NCI-H2227 (cell line): ENCODE results near the gene ROMO1.
A peak's percentile ranks its signal among the peaks of the same experiment; 100 is the strongest.

Experiments used
- DNase-seq: peaks from one replicate; lab custom pipeline; 2025; ENCODE audit not compliant: unreplicated experiment; lab: John Stamatoyannopoulos, UW

Gene ROMO1

DNA sequence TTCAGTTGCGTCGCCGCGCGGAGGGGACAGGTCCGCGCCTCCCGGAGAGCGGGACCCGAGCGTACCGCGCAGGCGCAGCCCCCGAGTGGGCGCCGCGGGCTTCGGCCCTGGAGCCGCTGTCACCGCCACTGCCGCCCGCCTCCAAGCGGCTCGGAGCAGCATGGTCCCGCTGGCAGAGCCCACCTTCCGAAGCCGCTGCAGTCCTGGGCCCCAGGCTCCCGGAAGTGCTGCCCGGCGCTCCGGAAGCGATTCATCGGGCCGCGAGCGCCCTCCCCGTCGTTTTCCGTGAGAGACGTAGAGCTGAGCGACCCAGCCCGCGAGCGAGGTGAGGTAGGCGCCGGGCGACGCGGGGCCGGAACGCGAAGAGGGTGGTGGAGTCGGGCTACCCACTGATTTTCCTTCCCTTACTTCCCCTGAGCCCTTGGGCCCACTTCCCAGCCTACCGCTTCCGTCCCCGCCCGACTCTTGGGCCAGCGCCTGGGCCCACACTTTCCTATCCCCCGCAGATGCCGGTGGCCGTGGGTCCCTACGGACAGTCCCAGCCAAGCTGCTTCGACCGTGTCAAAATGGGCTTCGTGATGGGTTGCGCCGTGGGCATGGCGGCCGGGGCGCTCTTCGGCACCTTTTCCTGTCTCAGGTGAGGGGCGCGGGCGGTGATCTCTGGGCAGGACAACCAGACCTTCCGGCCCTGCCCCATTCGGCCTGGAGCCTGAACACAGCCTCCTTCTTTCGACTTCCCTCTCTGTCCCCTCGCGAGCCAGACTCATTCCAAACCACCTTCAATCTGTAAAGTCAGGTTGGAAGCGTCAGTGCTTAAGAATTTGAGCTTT, at the start of gene ROMO1, which contains the start of gene NFS1:
Gene ROMO1 (plus strand): TSS at position 279 of the 830 bp plus-strand sequence. CDS start 228 bp downstream, at position 507.
Gene NFS1 (minus strand): TSS at position 226 of the 830 bp plus-strand sequence. CDS start 64 bp downstream, at position 162.
- DNase-seq = peak; percentile 95

DNA sequence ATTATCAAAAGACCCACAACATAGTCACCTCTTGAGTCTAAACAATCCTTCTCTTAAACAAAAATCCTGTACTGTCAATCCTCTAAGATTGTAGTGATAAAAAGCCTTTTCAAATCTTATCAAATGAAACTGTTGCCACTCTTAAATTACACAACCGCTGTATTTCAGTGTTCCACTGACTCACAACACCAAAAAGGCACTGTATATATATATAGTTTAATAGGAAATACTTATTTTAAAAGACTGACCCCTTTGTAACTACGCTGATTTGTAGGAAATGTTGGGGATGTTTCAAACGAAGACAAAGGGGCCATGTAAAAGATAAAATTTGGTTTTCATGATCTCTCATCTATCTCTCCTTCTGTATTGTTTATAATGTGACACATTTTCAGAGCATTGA, 48.6 kb upstream of the ROMO1 start:
- DNase-seq = no peak

DNA sequence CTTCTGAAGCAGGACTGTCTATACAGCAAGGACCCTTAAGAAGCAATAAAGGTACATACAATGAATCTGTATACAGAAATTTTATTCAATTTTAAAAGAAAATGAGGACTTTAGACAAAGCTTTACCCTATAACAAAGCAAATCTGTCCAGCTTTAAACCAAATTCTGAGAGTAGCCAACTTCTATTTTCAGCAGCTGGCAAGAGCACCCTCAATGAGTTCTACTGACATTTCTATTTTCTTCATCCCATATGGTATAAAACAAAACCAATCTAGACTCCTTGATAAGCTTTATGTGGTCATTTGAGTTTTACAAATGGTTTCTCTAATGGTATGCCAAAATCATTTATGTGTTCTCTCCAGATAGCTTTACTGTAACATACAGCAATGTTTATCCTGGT, 47.2 kb upstream of the ROMO1 start:
- no peak for DNase-seq

DNA sequence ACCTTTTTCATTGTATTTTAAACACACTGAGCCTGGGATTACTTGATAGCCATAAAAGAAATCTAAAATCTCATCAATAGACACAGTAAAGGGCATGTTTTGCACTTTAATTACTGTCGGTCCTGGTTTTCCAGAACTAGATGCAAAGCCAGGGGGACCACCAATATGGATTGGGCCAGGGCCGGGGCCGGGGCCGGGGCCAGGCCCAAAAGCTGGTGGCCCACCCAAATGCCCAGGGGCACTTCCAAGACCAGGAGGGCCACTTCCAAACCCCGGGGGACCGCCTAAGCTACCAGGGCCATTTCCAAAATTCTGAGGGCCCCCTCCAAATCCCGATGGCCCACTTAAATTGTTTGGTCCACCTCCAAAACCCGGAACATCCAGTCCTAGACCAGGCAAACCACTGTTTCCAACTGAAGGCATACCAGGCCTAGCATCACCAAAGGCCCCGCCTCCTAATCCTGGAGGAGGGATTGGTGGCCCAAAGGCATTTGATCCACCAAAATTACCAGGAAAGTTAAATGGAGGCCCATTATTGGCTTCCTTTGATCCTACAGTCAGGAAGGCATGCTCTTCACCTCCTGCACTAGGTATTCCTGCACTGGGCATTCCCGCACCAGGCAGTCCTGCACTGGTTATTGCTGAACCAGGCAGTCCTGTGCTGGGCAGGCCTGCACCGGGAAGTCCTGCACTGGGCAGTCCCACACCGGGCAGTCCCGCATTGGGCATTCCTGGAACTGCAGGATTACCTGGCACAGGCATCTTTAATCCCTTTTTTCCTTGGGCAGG, 46.4 kb upstream of the ROMO1 start:
- DNase-seq = no peak

DNA sequence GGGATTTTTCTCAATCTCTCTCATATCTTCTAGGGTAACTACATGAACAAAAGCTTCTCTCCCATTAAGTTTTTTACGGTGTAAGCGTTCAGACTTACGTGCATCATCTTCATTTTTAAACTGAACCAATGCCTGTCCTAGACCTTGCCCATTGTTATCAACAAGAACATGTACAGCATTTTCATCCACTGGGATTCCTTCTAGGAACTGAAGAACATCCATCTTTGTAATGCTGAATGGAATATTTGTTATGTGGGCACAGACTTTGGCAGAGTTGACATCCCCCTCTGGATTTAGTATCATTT, 45.8 kb upstream of the ROMO1 start:
- no peak for DNase-seq

DNA sequence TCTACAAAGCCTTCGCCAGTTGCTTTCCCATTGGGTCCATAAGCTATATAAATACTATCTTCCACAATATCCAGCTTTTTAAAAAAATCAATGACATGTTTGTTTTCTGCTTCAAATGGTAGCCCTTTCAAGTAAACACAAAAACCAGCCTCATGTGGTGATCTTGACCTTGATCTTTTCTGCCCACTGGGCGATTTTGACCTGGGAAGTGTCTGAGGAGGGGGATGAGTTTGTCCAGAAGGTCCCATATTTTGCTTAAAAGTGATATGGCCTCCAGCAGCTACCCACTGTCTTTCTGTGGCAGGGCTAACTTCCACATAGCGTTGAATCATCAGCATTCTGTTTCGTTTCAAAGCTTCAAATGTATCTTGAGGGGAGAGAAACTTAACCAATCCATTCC, 45.3 kb upstream of the ROMO1 start:
- no peak for DNase-seq

DNA sequence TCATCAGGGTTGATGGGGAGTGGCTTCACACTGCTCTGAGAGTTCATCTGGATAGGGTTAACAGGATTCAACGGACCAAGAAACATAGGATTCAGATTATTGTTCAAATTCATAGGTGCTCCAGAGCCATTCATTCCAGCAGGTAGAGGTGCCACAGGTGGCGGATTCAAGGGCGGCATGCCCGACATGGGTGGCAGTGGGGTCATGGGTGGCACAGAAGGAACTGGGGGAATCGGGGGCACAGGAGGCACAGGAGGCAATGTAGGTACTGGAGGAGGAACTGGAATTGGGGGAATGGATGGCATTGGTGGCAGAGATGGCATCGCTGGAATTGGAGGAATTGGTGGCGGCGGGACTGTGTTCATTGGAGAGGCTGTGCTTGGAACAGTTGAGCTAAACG, 44.8 kb upstream of the ROMO1 start:
- DNase-seq = no peak

DNA sequence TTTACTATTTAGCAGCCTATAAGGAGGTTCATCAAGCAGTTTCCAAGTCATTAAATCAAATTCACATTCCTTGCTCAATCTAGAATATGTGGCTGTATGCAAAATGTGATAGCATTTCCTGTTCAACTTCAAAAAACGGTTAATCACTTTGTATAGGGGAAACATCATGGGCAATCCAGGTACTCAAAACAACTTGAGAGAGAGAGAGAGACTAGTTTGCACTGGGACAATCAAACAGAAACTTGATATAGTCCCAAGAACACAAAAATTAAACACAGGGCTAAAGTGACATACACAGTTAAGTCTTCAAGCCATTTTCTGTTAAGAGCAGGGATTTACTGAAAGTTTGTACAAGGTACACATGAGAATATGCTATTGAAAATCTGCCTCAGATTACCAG, 41.9 kb upstream of the ROMO1 start:
- DNase-seq = no peak

DNA sequence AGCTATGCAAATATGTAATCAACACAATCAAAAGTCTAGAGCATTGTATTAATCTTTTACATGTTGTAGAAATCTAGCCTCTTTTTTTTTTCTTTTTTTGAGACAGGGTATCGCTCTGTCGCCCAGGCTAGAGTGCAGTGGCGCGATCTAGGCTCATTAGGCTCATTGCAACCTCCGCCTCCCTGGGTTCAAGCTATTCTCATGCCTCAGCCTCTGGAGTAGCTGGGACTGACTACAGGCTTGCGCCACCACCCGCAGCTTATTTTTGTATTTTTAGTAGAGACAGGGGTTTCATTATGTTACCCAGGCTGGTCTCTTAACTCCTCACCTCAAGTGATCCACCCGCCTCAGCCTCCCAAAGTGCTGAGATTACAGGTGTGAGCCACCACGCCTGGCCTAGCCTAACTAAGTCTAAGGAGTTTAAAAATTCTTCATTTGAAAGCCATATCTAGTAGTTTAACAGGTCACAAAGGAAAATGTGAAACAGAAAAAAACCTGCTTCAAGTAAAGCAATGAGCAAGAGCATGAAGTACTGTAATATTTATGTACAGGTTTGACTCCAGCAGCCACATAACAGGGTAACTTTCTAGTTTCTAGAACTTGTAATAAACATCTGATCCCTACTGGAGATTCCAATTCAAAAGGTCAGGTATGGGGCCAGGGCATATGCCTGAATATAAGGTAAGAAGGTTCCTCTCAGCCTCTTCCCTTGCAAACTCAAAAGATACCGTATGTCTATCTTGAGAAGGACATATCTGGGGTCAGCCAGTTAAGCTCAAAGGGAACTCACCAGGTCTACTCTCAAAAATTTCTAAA, 38.9 kb upstream of the ROMO1 start:
- no peak for DNase-seq

DNA sequence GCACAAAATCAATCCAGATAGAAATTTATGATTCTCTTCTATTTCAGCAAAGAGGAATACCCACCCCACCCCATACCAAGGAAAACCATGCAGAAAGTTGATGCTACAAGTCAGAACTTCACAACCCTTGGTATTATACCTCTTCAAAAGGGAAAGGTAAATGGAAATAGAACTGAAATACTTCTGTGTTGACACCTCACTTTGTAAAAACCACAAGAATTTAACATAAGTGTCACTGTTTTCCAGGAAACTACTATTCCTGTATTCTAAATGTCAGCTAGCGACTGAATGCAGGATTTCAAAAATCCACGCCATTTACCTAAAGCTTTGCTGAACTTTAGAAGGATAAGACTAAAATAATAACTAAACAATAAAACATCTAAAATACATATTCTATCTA, 38.2 kb upstream of the ROMO1 start:
- DNase-seq = no peak

DNA sequence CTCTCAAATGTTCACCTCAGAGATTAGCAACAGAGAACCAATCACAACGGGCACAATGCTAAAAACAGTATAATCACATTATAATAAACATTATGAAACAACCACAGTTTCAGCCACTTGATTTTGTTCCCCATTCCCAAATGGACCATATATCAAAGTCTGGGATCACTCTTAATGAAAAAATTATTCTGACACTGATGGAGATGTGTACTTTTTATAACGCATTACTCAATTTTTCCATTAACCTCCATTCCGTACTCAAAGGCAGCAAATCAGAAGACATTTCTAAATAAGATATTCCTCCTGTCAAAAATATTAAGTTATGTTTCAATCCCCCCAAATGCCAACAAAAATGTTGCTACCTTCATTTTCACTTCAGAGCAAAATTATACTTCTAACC, 37.3 kb upstream of the ROMO1 start:
- no peak for DNase-seq

DNA sequence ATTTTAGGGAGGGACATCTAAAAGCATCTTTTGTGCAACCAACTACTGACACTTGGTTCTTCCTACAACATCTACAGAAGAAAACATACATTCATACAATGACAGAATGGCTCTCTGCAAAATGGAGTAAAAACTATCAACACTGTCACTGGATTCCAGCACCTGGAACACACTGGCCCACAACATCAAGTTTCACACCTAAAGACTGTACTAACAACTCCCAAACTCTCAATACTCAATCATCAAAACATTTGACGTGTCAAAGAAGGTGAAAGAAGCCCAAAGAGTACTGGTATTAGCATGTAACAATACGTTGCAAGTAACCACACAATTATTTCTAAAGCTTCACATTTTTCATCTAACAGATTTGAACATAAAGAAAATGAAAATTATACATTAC, 36.7 kb upstream of the ROMO1 start:
- no peak for DNase-seq

DNA sequence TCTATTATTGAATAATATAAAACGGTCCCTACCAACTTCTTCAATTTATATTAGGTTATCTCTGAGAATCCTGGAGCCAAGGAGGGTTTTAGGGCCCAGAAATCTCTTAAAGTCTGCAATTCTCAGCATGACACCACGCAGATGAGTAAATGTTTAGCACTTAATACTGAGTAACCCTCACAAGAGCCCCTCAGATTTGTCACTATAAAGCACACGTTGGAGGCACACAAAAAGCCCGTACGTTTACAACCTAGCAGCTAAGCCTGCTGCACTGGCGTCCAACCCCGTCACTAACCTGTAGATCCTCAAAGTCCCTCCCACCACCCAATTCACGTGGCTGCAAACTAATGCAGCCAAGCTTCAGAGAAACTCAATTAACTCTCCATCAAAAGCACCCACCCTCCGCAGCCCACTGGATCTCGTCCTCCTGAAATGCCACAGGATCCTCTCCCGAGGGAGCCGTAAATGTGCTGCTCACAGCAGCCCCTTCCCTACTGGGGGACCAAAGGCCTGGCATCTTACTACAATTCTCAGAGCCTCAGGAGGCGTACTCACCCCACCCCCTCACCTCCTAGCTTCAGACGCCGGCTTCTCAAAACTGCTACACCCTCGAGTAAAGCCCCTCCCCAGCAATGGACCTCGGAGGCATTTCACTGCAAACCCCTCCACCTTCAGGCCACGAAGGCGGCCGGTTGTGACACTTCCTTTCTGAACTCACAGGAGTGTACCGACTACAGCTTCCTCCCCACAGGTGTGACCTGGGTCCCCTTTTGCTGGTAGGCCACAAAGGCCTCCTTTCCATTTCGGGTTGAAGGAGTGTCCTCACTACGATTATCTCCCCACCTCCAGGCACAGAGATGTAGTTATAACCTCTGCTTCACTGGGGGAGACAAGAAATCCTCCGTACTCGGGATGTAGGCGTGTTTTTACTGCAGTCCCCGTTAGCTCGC, 35.4 kb upstream of the ROMO1 start:
- DNase-seq = peak; percentile 80

DNA sequence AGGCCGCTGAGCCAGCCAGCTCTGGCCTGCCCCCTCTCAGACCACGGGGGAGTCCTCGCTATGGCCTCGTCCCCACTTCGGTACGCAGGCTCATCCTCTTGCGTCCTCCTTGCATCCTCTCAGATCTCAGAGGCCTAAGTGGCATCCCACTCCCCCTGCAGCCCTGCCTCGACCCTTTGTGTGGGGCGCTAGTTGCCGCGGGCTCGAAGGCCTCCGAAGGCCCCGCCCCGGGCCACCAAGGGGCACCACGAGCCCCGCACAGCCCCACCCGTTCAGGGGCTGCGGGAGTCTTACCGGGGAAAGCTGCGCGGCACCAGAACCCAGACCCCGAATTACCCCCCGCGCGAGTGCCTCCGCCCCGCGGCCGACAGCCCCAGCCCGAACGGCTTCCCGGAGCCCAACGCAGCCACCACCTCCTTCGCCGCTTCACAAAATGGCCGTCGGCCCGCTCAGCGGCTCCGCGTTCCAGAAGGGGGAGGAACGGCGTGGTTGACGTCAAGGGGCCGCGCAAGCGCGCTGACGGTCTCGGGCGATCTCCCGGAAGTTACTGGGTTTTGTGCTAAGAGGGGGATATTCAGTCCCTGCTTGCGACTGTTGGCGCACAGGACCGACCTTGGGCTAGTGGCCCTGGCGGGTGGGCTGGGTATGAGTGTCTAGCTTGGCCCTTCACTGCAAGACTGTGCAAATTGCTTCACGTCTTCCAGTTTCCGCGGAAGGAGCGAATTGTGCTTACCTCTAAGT, 34.6 kb upstream of the ROMO1 start, which contains the start of the genes CPNE1 and RBM12:
Gene CPNE1 (minus strand): TSS at position 435 of the 741 bp plus-strand sequence. CDS start 31,977 bp downstream, outside the sequence.
Gene RBM12 (minus strand): TSS at position 435 of the 741 bp plus-strand sequence. CDS start 9,578 bp downstream, outside the sequence.
- peak; percentile 97 for DNase-seq

DNA sequence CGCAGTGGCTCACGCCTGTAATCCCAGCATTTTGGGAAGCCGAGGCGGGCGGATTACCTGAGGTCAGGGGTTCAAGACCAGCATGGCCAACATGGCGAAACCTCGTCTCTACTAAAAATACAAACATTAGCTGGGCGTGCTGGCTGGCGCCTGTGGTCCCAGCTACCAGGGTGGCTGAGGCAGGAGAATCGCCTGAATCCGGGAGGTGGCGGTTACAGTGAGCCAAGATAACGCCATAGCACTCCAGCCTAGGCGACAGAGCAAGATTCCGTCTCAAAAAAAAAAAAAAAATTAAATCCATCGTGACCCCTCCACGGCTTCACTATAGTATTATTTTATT, 33.3 kb upstream of the ROMO1 start:
- no peak for DNase-seq

DNA sequence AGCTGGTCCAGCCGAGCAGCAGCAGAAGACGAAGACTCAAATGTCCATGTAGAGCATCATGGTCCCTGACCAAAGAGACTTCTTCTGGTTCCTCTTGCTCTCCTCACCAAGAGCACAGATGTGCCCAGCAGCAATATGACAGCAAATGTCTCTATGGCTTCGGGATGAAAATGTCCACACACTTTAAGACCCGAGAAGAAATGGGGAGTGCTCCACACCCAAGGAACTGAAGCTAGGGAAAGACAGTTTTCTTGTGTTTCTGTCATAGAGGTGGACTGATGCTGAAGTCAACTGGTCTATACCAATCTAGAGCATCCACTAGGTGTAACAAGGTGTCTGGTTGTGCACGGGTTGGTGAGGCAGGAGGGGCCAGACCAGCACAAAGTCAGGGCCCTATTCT, 30.0 kb upstream of the ROMO1 start:
- no peak for DNase-seq

DNA sequence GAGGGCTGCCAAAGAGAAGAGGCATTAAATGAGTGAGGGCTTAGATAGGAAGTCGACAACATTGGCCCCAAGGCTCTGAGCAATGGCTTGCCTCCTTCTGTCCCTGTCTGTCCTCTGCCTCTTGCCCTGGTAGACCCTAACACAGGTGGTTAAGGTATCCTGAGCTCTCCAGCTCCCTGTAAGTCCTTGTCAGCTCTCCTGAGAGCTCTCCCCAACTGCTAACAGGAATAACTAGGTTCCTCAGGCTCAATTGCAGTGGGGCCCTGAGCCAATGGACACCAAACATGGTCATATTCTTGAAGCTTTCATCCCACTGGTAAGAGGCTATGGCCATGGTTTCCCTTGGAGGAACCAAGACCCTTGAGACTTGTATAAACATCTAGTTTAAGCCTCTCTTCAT, 29.5 kb upstream of the ROMO1 start:
- DNase-seq = no peak

DNA sequence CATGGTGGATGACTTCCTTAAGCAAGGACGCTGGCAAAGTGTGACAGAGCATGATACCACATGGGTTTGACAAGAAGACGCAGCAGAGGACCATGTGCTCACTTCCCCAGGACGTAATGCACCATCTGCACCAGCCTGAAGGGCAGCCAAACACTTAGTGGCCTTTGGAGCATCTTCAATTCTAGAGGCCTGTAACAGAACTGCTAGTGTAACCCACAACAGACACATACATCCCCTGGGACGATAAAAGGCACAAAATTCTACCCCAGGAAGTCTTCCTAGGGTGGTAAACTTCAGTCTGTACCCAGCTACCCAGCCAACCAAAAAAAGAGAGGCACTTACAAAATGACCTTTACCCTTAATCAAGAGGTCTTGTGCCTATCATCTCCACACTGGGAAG, 25.3 kb upstream of the ROMO1 start:
- no peak for DNase-seq

DNA sequence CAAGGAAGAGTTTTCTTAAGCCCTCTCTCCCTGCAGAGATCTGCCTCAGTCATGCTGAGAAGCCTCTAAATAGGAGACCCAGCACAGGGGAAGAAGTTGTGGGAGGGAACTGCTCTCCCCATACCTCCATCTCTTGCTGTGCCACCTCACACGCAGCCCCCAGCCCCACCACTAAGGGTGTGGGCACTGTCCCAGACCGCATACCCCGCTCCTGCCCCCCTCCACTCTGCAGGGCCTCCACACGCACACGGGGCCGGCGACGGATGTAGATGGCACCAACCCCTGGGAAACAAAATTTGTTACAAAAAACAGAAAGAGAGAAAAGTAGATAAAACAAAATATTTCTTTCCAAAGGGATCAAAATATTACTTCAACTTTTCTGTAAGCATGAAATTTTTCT, 24.3 kb upstream of the ROMO1 start:
- no peak for DNase-seq
